GM10847 (cell line): ENCODE measurements around the gene FAM107A.

Source experiments
- POLR2A ChIP-seq: IDR thresholded peaks from 2 replicates; pipeline ENCODE4 v1.6.1; 2011; ENCODE audit not compliant: insufficient read length; ENCODE audit errors: extremely low read depth

Gene FAM107A

GRCh38 chr3:58537412-58538301, 39.5 kb downstream of the FAM107A start:
- TF ChIP-seq POLR2A, result no peak

GRCh38 chr3:58536501-58537411, 40.4 kb downstream of the FAM107A start, which contains the start of gene ACOX2:
TSS of gene ACOX2 (minus strand) at chr3:58537190. CDS start at chr3:58535106, 2,084 bp downstream.
- TF ChIP-seq POLR2A, result no peak

- TF ChIP-seq POLR2A, result no peak
Observed at GRCh38 chr3:58535531-58536500, 41.4 kb downstream of the FAM107A start.

- TF ChIP-seq POLR2A, result no peak
Observed at GRCh38 chr3:58534592-58535494, 42.3 kb downstream of the FAM107A start.

GRCh38 chr3:58532794-58533220, 44.4 kb downstream of the FAM107A start:
- TF ChIP-seq POLR2A, result no peak

- no peak for TF ChIP-seq POLR2A
Observed at GRCh38 chr3:58531956-58532355, 45.2 kb downstream of the FAM107A start.

- no peak for TF ChIP-seq POLR2A
Observed at GRCh38 chr3:58531555-58531954, 45.6 kb downstream of the FAM107A start.

GRCh38 chr3:58530354-58530865, 46.8 kb downstream of the FAM107A start:
- no peak for TF ChIP-seq POLR2A

GRCh38 chr3:58529516-58530353, 47.5 kb downstream of the FAM107A start:
- TF ChIP-seq POLR2A, result no peak

- TF ChIP-seq POLR2A, result no peak
Observed at GRCh38 chr3:58528629-58529028, 48.6 kb downstream of the FAM107A start.

- no peak for TF ChIP-seq POLR2A
Observed at GRCh38 chr3:58526515-58526957, 50.7 kb downstream of the FAM107A start.

GRCh38 chr3:58524326-58524888, 52.8 kb downstream of the FAM107A start:
- TF ChIP-seq POLR2A, result no peak
